Fibroblast of the aortic adventitia (primary cell): ENCODE results near the gene CIAO1. TPM values are rescaled to one million over a fixed set of nuclear protein-coding genes. Genes with fewer than 3 reads are reported as not detected.
"Not testable (repeated sequence)": the region's sequence is repeated elsewhere in the genome, so short reads cannot be mapped to it uniquely, and the experiment has no call there.

ENCODE experiments used
- DNase-seq: peaks from one replicate; pipeline ENCODE4 v3.0.0-alpha.2; 2010; ENCODE audit warnings: low read depth
- H3K4me3 ChIP-seq: 2 replicates; pipeline ENCODE4 v1.5.1; 2011; ENCODE audit warnings: low read depth, mild to moderate bottlenecking, control low read depth, low read length, moderate library complexity
- total RNA-seq: library from RNA; depleted of rRNA; stranded (reverse); fragments of >200 nt; gene quantifications from 2 replicates; pipeline ENCODE4 v1.2.3, GENCODE V29; 2012; ENCODE audit warnings: low replicate concordance
- TF ChIP-seq, protein P1 (sequence below): IDR thresholded peaks from 2 replicates; pipeline ENCODE4 v1.5.1; 2011; ENCODE audit warnings: mild to moderate bottlenecking, low read length, control low read depth, inconsistent platforms; ENCODE audit not compliant: insufficient read depth

The CIAO1 gene
- total RNA-seq, 1 donor, result 71.8 TPM

DNA sequence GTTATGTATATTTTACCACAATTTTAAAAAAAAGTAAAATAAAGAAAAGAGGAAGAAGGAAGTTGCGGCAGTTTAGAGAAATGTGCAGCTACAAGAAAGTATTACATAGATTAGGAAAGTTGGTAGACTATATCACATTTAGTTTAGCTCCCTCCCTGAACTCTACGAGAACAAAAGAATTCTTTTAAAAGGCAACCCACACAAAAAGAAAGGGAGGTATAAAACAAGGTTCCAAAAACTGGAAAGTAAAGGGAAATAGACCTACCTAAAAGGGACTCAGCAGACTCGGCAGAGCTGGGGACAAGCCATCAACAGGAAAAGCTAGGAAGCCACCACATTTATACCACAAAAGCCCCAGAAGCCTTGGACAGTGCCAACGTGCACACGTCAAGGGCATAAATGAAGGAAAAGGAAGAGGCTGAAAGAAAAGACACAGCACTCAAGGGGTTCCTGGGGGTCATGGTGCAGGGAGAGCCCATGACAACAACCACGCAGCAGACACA, 9.4 kb upstream of the CIAO1 start:
- DNase-seq, result no peak
- no peak overlapping the region for H3K4me3 ChIP-seq
- TF ChIP-seq, protein P1, sequence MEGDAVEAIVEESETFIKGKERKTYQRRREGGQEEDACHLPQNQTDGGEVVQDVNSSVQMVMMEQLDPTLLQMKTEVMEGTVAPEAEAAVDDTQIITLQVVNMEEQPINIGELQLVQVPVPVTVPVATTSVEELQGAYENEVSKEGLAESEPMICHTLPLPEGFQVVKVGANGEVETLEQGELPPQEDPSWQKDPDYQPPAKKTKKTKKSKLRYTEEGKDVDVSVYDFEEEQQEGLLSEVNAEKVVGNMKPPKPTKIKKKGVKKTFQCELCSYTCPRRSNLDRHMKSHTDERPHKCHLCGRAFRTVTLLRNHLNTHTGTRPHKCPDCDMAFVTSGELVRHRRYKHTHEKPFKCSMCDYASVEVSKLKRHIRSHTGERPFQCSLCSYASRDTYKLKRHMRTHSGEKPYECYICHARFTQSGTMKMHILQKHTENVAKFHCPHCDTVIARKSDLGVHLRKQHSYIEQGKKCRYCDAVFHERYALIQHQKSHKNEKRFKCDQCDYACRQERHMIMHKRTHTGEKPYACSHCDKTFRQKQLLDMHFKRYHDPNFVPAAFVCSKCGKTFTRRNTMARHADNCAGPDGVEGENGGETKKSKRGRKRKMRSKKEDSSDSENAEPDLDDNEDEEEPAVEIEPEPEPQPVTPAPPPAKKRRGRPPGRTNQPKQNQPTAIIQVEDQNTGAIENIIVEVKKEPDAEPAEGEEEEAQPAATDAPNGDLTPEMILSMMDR, result no peak

DNA sequence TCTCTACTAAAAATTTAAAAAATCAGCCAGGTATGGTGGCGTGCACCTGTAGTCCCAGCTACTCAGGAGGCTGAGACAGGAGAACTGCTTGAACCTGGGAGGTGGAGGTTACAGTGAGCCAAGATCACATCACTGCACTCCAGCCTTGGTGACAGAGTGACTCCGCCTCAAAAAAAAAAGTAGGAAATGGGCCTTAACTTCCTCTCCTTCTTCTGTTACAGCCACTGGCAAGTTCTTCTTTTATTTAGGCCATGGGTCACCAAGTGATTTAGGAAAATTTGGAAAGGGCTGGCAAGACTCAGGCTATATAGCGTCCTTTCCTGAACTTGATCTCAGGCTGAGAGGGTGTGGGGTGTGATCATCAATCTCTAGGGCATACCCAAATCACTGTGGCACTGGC, 8.3 kb upstream of the CIAO1 start:
- not testable (repeated sequence) for H3K4me3 ChIP-seq, DNase-seq

DNA sequence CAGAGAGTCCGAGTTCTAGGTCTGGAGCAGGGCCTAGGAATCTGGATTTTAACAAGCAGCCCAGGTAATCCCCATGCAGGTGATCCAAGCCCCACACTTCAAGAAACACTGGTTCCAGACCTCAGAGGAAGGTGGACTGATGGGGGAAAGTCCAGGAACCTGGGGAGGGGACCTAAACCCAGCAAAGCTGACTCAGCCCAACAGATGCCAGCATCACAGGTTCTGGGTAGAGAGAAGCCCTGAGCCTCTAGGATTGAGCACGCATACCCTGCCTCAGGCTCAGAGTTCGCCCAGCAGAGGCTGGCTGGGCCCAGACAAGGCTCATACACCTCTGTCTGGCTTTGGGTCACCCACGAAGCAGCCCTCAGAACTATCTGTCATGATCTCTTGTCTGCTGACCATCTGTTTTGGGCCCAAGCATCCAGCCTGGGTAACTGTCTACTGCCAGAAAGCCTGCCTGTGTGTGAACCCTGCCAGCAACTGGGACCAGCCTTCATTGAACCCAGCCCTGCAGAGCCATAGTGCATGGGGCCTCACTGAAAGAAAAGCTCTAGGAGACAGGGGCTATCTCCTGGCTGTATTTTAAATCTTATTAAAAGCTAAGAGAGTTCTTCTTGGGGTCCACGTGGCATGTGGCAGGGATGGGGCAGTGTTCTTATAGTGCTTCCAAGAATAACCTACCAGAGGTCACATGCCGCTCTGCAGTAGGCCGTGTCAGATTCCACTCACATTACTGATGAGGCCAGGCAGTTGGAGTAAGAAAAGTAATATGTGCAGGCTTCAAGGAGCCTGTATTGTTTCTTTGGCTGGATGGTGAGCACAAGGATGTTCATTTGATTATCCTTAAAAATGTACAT, 7.6 kb upstream of the CIAO1 start:
- TF ChIP-seq, protein P1, result no peak
- no peak for DNase-seq
- no peak overlapping the region for H3K4me3 ChIP-seq

DNA sequence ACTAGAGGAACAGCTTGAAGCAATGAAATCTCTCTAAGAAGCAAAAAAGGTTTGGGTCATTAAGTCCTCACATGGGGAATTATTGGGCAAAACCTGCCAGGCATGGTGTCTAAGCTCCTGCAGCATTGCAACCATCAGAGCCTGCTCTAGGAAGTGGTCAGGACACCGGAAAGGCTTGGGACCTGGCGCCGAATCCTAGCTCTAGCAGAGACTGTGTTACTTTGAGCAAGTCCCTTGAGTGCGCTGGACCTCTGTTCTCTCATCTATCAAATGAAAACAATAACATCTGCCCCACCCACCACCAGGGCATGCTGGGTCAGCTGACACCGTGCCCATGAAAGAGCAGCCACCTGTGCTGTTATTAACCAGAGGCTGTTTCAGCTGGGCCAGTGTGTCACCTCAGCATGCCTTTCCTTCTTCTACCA, 6.5 kb upstream of the CIAO1 start:
- TF ChIP-seq, protein P1, result no peak
- no peak overlapping the region for H3K4me3 ChIP-seq
- DNase-seq, result no peak

DNA sequence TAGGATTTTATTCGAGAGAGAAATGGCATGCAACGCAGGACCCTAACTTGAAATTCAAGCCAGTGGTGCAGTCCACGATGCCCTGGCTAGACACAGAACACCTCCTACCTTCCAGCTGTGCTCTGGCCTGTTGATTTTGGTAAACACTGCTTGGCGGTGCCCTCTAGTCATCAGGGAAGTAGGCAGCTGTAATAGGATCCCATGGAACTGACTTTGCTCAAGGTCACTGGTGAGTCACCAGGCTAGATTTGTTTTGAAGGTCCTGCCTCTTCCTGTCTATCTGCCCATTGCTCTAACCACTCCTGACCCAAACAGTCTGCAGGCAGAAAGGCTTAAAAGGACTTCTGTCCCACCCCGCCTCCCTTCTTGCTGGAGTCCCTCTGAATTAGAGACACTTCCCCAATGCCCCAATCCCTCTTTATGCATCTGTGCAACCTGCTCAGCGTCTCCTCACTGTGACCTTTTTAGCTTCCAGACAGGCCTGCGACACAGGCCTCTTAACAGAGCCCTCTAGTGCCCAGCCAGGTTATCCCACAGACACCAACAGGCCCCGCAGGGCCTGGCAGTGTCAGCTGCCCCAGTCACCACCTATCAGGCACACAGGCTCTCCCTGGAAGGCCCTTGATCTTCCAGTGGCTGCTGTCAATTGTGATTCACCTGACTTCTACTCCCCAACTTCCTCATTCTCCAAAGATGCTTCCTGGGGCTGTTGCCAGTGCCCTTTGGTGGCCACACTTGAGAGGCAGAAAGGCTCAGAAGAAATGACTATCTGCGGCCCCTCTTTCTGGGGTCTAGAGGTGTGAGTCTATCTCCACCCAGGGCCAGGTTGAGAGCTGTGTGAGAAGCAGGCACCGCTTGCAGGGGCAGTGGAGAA, 5.4 kb upstream of the CIAO1 start:
- peak overlapping the region; percentile 9 for H3K4me3 ChIP-seq
- DNase-seq, result peak; percentile 87
- TF ChIP-seq, protein P1, result peak; percentile 40

DNA sequence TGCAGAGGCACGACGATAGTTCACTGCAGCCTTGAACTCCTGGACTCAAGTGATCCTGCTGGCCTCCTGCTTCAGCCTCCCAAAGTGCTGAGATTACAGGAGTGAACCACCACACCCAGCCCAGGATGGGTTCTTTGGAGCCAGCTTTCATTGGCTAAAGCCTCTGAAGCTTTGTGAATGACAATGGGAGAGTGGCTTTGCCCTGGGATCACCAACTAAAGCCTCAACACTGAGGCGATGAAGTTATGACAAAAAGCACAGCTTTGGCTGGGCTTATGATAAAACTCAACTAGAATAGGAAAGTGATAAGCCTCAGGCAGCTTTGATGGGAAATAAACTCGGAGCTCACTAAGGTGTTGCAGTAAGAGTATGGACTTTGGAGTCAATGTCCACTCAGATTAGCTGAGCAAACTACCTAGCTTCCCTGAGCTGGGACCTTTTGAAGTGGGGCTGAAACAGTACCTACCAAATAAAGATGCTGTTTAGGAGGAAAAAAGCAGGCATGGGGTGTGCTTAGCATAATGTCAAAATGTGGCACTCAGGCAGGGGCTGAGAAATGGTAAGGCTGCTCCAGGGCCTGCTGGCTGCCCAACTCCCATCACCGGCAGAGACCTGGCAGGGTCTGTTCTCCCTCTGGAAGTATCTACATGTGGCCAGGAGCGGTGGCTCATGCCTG, 4.6 kb upstream of the CIAO1 start:
- H3K4me3 ChIP-seq, result no peak overlapping the region
- TF ChIP-seq, protein P1, result no peak
- DNase-seq, result no peak
